ENCODE results near the gene TIMM17B.

Gene TIMM17B

GRCh38 chrX:48911412-48912182 is 14.0 kb upstream of the TIMM17B start, which contains the start of gene SLC35A2:
SLC35A2 (minus strand) TSS chrX:48911646; CDS start chrX:48911636, 10 bp downstream.
- DNase-seq (ENCODE audit: extremely low read depth, low read depth) = no peak
- H3K4me3 ChIP-seq (replicated peaks; ENCODE audit: low read depth, low read length) = peak within 1 kb of the TSS; percentile 81
- TF ChIP-seq CTCF (IDR thresholded peaks at IDR 0.05; ENCODE audit: low read depth, low read length, missing control alignments) = no peak

- H3K4me3 ChIP-seq (replicated peaks; ENCODE audit: low read depth, low read length) = peak overlapping the region; percentile 81
- DNase-seq (ENCODE audit: extremely low read depth, low read depth) = no peak
- no peak for TF ChIP-seq CTCF (IDR thresholded peaks at IDR 0.05; ENCODE audit: low read depth, low read length, missing control alignments)
Measured at GRCh38 chrX:48910926-48911411, 13.4 kb upstream of the TIMM17B start.

- no peak for DNase-seq (ENCODE audit: extremely low read depth, low read depth)
- H3K4me3 ChIP-seq (replicated peaks; ENCODE audit: low read depth, low read length) = peak overlapping the region; percentile 81
- TF ChIP-seq CTCF (IDR thresholded peaks at IDR 0.05; ENCODE audit: low read depth, low read length, missing control alignments) = no peak
Measured at GRCh38 chrX:48909703-48910294, 12.2 kb upstream of the TIMM17B start.

GRCh38 chrX:48908600-48908999 is 11.0 kb upstream of the TIMM17B start:
- DNase-seq (ENCODE audit: extremely low read depth, low read depth) = no peak
- H3K4me3 ChIP-seq (replicated peaks; ENCODE audit: low read depth, low read length) = no peak overlapping the region
- TF ChIP-seq CTCF (IDR thresholded peaks at IDR 0.05; ENCODE audit: low read depth, low read length, missing control alignments) = no peak

GRCh38 chrX:48905090-48905790 is 7.7 kb upstream of the TIMM17B start:
- DNase-seq (ENCODE audit: extremely low read depth, low read depth) = no peak
- no peak overlapping the region for H3K4me3 ChIP-seq (replicated peaks; ENCODE audit: low read depth, low read length)
- no peak for TF ChIP-seq CTCF (IDR thresholded peaks at IDR 0.05; ENCODE audit: low read depth, low read length, missing control alignments)

- TF ChIP-seq CTCF (IDR thresholded peaks at IDR 0.05; ENCODE audit: low read depth, low read length, missing control alignments) = no peak
- no peak overlapping the region for H3K4me3 ChIP-seq (replicated peaks; ENCODE audit: low read depth, low read length)
- no peak for DNase-seq (ENCODE audit: extremely low read depth, low read depth)
Measured at GRCh38 chrX:48904626-48905025, 7.1 kb upstream of the TIMM17B start.
